ENCODE data around the gene INAFM1.

The INAFM1 gene

DNA sequence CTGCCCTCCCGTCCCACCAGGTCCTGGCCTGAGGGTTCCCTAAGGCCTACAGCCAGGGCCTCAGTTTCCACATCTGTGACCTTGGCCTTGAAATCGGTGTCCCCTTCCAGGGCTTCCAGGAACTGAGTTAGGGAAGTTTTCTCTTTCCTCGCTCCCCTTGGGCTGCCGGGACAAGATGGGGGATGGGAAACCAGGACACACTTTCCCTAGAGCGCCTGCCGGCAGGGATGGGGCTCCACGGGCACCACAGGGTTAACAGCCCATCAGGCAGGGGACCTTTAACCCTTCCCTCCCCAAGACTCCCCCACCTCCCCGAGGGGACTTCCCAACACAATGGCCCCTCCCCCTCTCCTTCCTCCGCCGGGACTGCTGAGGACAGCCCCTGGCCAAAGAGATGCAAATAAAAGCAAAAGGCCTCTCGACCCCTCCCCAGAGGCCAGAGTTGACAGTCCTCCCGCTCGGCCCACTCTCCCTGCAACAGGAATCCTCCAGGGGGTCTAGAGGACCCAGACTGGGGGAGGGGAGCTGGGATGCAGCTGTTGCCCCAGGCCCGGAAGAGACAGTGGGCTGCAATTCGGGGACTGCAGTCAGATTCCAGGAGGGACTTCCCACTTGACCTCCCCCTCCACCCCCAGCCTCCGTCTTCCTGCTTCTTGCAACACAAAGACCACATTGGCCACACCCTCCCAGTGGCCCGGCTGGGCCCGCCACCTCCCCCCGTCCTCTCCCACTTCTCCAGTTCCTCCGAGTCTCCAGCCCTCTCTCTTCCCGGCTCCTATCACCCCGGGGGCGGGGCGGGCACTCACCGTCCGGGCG is 47.1 kb upstream of the INAFM1 start (continued):
- TF ChIP-seq, protein P1, sequence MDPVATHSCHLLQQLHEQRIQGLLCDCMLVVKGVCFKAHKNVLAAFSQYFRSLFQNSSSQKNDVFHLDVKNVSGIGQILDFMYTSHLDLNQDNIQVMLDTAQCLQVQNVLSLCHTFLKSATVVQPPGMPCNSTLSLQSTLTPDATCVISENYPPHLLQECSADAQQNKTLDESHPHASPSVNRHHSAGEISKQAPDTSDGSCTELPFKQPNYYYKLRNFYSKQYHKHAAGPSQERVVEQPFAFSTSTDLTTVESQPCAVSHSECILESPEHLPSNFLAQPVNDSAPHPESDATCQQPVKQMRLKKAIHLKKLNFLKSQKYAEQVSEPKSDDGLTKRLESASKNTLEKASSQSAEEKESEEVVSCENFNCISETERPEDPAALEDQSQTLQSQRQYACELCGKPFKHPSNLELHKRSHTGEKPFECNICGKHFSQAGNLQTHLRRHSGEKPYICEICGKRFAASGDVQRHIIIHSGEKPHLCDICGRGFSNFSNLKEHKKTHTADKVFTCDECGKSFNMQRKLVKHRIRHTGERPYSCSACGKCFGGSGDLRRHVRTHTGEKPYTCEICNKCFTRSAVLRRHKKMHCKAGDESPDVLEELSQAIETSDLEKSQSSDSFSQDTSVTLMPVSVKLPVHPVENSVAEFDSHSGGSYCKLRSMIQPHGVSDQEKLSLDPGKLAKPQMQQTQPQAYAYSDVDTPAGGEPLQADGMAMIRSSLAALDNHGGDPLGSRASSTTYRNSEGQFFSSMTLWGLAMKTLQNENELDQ (tag by site-specific recombination; IDR thresholded peaks at IDR 0.05; ENCODE audit: low read depth): no peak
- peak; percentile 89 for TF ChIP-seq BCL11A (tag by site-specific recombination; IDR thresholded peaks at IDR 0.05; ENCODE audit: low read depth)
- TF ChIP-seq WT1 (tag by site-specific recombination; IDR thresholded peaks at IDR 0.05): peak; percentile 54
- no peak for TF ChIP-seq ZBTB1 (tag by site-specific recombination; IDR thresholded peaks at IDR 0.05)
- no peak for TF ChIP-seq ZNF514 (tag by site-specific recombination; IDR thresholded peaks at IDR 0.05)
- TF ChIP-seq ZNF202 (tag by site-specific recombination; IDR thresholded peaks at IDR 0.05; ENCODE audit: borderline replicate concordance): no peak
- TF ChIP-seq ZNF16 (tag by site-specific recombination; IDR thresholded peaks at IDR 0.05; ENCODE audit: low read depth): no peak
- TF ChIP-seq, protein P2, sequence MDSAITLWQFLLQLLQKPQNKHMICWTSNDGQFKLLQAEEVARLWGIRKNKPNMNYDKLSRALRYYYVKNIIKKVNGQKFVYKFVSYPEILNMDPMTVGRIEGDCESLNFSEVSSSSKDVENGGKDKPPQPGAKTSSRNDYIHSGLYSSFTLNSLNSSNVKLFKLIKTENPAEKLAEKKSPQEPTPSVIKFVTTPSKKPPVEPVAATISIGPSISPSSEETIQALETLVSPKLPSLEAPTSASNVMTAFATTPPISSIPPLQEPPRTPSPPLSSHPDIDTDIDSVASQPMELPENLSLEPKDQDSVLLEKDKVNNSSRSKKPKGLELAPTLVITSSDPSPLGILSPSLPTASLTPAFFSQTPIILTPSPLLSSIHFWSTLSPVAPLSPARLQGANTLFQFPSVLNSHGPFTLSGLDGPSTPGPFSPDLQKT (IDR thresholded peaks at IDR 0.05; ENCODE audit: borderline replicate concordance, low read depth, low read length): no peak
- TF ChIP-seq ZNF677 (tag by site-specific recombination; IDR thresholded peaks at IDR 0.05): 0 out of 2 replicates have a peak, but pooled peaks have one; percentile 35
- TF ChIP-seq ZNF423 (tag by site-specific recombination; IDR thresholded peaks at IDR 0.05): peak; percentile 62
- TF ChIP-seq ZNF433 (tag by site-specific recombination; IDR thresholded peaks at IDR 0.05; ENCODE audit: low read depth): no peak
- no peak for TF ChIP-seq ZNF791 (tag by site-specific recombination; IDR thresholded peaks at IDR 0.05)
- TF ChIP-seq ZNF530 (tag by site-specific recombination; IDR thresholded peaks at IDR 0.05; ENCODE audit: low read depth): no peak
- TF ChIP-seq HOXD13 (CRISPR knock-in tag; IDR thresholded peaks at IDR 0.05; ENCODE audit: borderline replicate concordance): no peak
- TF ChIP-seq ZNF146 (tag by site-specific recombination; IDR thresholded peaks at IDR 0.05): no peak
- TF ChIP-seq ZNF624 (tag by site-specific recombination; IDR thresholded peaks at IDR 0.05): no peak
- TF ChIP-seq, protein P3, sequence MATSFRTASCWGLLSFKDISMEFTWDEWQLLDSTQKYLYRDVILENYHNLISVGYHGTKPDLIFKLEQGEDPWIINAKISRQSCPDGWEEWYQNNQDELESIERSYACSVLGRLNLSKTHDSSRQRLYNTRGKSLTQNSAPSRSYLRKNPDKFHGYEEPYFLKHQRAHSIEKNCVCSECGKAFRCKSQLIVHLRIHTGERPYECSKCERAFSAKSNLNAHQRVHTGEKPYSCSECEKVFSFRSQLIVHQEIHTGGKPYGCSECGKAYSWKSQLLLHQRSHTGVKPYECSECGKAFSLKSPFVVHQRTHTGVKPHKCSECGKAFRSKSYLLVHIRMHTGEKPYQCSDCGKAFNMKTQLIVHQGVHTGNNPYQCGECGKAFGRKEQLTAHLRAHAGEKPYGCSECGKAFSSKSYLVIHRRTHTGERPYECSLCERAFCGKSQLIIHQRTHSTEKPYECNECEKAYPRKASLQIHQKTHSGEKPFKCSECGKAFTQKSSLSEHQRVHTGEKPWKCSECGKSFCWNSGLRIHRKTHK (tag by site-specific recombination; IDR thresholded peaks at IDR 0.05): no peak
- peak; percentile 84; the same call in 1 of the 2 replicates for TF ChIP-seq KLF16 (tag by site-specific recombination; IDR thresholded peaks at IDR 0.05)
- TF ChIP-seq ZNF2 (tag by site-specific recombination; IDR thresholded peaks at IDR 0.05): no peak; the same call in 1 of the 2 replicates
- no peak for TF ChIP-seq ZNF140 (tag by site-specific recombination; IDR thresholded peaks at IDR 0.05)
- TF ChIP-seq ZFP69B (tag by site-specific recombination; IDR thresholded peaks at IDR 0.05): peak; percentile 83
- peak; percentile 73 for TF ChIP-seq SP2 (tag by site-specific recombination; IDR thresholded peaks at IDR 0.05)
- TF ChIP-seq ZNF174 (tag by site-specific recombination; IDR thresholded peaks at IDR 0.05): no peak
- TF ChIP-seq OVOL3 (tag by site-specific recombination; IDR thresholded peaks at IDR 0.05): no peak
- TF ChIP-seq KLF10 (tag by site-specific recombination; IDR thresholded peaks at IDR 0.05): peak; percentile 67
- no peak for TF ChIP-seq ZNF664 (tag by site-specific recombination; IDR thresholded peaks at IDR 0.05)
- no peak for TF ChIP-seq ZNF626 (tag by site-specific recombination; IDR thresholded peaks at IDR 0.05)
- TF ChIP-seq ZNF121 (tag by site-specific recombination; IDR thresholded peaks at IDR 0.05): peak; percentile 84
- TF ChIP-seq GLIS2 (tag by site-specific recombination; IDR thresholded peaks at IDR 0.05): peak; percentile 64
- no peak for TF ChIP-seq ZNF837 (tag by site-specific recombination; IDR thresholded peaks at IDR 0.05)
- no peak for TF ChIP-seq ZNF658 (tag by site-specific recombination; IDR thresholded peaks at IDR 0.05)
- TF ChIP-seq ZNF404 (tag by site-specific recombination; IDR thresholded peaks at IDR 0.05): no peak
- TF ChIP-seq, protein P4, sequence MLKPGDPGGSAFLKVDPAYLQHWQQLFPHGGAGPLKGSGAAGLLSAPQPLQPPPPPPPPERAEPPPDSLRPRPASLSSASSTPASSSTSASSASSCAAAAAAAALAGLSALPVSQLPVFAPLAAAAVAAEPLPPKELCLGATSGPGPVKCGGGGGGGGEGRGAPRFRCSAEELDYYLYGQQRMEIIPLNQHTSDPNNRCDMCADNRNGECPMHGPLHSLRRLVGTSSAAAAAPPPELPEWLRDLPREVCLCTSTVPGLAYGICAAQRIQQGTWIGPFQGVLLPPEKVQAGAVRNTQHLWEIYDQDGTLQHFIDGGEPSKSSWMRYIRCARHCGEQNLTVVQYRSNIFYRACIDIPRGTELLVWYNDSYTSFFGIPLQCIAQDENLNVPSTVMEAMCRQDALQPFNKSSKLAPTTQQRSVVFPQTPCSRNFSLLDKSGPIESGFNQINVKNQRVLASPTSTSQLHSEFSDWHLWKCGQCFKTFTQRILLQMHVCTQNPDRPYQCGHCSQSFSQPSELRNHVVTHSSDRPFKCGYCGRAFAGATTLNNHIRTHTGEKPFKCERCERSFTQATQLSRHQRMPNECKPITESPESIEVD (tag by site-specific recombination; IDR thresholded peaks at IDR 0.05): no peak; the same call in 1 of the 2 replicates
- peak; percentile 62 for TF ChIP-seq SCRT2 (tag by site-specific recombination; IDR thresholded peaks at IDR 0.05)
